ENCODE results near the gene DOC2A. TPM values are rescaled to one million over a fixed set of nuclear protein-coding genes. Genes with fewer than 3 reads are reported as not detected.
A peak's percentile ranks its signal among the peaks of the same experiment; 100 is the strongest.

DOC2A gene
- total and polyA plus RNA-seq, 9 of the 15 experiments (the other 6 are each of a cell fraction or from before 2014, with no cell fraction given) = 0.03 to 0.38 (median 0.28) TPM; not detected in 1

- 0 out of 2 replicates have a peak, but pooled peaks have one; percentile 11 for TF ChIP-seq SIN3B (IDR thresholded peaks at IDR 0.05; ENCODE audit: low read depth)
- TF ChIP-seq FOXK1 (CRISPR knock-in tag; IDR thresholded peaks at IDR 0.05; ENCODE audit: borderline replicate concordance) = 0 out of 2 replicates have a peak, but pooled peaks have one; percentile 2
- no peak for TF ChIP-seq ZNF778 (CRISPR knock-in tag; IDR thresholded peaks at IDR 0.05)
- TF ChIP-seq C11orf30 (IDR thresholded peaks at IDR 0.05; ENCODE audit: low read depth) = no peak
- no peak for TF ChIP-seq PHF20 (IDR thresholded peaks at IDR 0.05; ENCODE audit: partially characterized antibody)
- 0 out of 2 replicates have a peak, but pooled peaks have one; percentile 53 for TF ChIP-seq CBX1 (IDR thresholded peaks at IDR 0.05; ENCODE audit: low read depth)
- TF ChIP-seq HNRNPL (IDR thresholded peaks at IDR 0.05; ENCODE audit: low read depth, low read length) = no peak
- TF ChIP-seq PTBP1 (IDR thresholded peaks at IDR 0.05; ENCODE audit: low read depth, low read length) = peak; percentile 85; the same call in 1 of the 2 replicates
- TF ChIP-seq ESRRA (IDR thresholded peaks at IDR 0.05; ENCODE audit: borderline replicate concordance, low read depth) = peak; percentile 100
- TF ChIP-seq SRSF7 (optimal IDR thresholded peaks at IDR 0.05; ENCODE audit: low read depth, low read length) = no peak
- TF ChIP-seq BCLAF1 (IDR thresholded peaks at IDR 0.05; ENCODE audit: borderline replicate concordance in 1 of 2, control insufficient read depth in 1 of 2, low read depth in 2 of 2, low read length in 1 of 2) = no peak
- no peak for TF ChIP-seq ZNF780A (CRISPR knock-in tag; IDR thresholded peaks at IDR 0.05)
- TF ChIP-seq HIVEP1 (CRISPR knock-in tag; IDR thresholded peaks at IDR 0.05) = no peak
- no peak for TF ChIP-seq SAP30 (IDR thresholded peaks at IDR 0.05; ENCODE audit: borderline replicate concordance, insufficient read depth, low read depth, low read length, poor library complexity, severe bottlenecking)
- no peak for TF ChIP-seq ID3 (CRISPR knock-in tag; IDR thresholded peaks at IDR 0.05)
- no peak for TF ChIP-seq ID3 (tag; IDR thresholded peaks at IDR 0.05)
- no peak for TF ChIP-seq RAD21 (CRISPR knock-in tag; conservative IDR thresholded peaks at IDR 0.05 in 1 of 2, IDR thresholded peaks at IDR 0.05 in 1 of 2)
- no peak for TF ChIP-seq ZNF384 (IDR thresholded peaks at IDR 0.05; ENCODE audit: low read depth, low read length)
- no peak for TF ChIP-seq ZEB2 (IDR thresholded peaks at IDR 0.05)
- TF ChIP-seq ZNF274 (IDR thresholded peaks at IDR 0.05; ENCODE audit: borderline replicate concordance, low read depth, low read length) = no peak
- no peak for TF ChIP-seq XRCC4 (IDR thresholded peaks at IDR 0.05; ENCODE audit: extremely low read depth, insufficient read depth, insufficient read length)
- TF ChIP-seq HDAC2 (IDR thresholded peaks at IDR 0.05) = peak; percentile 68; the same call in 1 of the 2 replicates
- no peak for TF ChIP-seq PHF21A (IDR thresholded peaks at IDR 0.05; ENCODE audit: borderline replicate concordance, low read depth)
- no peak for TF ChIP-seq ARID2 (IDR thresholded peaks at IDR 0.05)
- TF ChIP-seq GATAD2B (IDR thresholded peaks at IDR 0.05; ENCODE audit: borderline replicate concordance) = no peak
- TF ChIP-seq ZNF124 (CRISPR knock-in tag; IDR thresholded peaks at IDR 0.05) = no peak
These were observed 35.7 kb downstream of the DOC2A start (continued) for GRCh38 chr16:29975134-29975538.
